Activated CD4-positive, alpha-beta memory T cell treated with anti-CD3 and anti-CD28 coated beads, Interleukin-2, amount 10 ng/mL, durations not matched to agents 7 days and 5 days (primary cell): ENCODE results near the gene ZP1. TPM values are rescaled to one million over a fixed set of nuclear protein-coding genes. Genes with fewer than 3 reads are reported as not detected.

Experiments
- CTCF ChIA-PET: fragments of 350-600 bp; sonication (Branson Sonifier 250); formaldehyde crosslinking; loops from one replicate; lab custom pipeline; 2021; ENCODE audit warnings: antibody characterized with exemption, inconsistent platforms; lab: Charles Lee
- POLR2A ChIA-PET: fragments of 350-600 bp; sonication (Branson Sonifier 250); formaldehyde crosslinking; loops from one replicate; lab custom pipeline; 2021; ENCODE audit warnings: antibody characterized with exemption; lab: Charles Lee
- DNase-seq: peaks from one replicate; pipeline ENCODE4 v3.0.0-alpha.2; 2020
- H3K27ac Mint-ChIP-seq: one replicate; pipeline ENCODE4 v1.8.0; 2021; ENCODE audit warnings: mild to moderate bottlenecking, mixed read lengths
- H3K27me3 Mint-ChIP-seq: one replicate; pipeline ENCODE4 v1.8.0; 2021; ENCODE audit warnings: mixed read lengths
- H3K36me3 Mint-ChIP-seq: one replicate; pipeline ENCODE4 v1.8.0; 2021; ENCODE audit warnings: low read depth, mixed read lengths
- H3K4me1 Mint-ChIP-seq: one replicate; pipeline ENCODE4 v1.8.0; 2021; ENCODE audit warnings: mixed read lengths
- H3K4me3 Mint-ChIP-seq: one replicate; pipeline ENCODE4 v1.8.0; 2021; ENCODE audit warnings: mild to moderate bottlenecking, mixed read lengths
- H3K9me3 Mint-ChIP-seq: one replicate; pipeline ENCODE4 v1.8.0; 2021; ENCODE audit warnings: mixed read lengths
- total RNA-seq, 2 experiments: library from RNA; stranded (reverse); gene quantifications; one replicate each; pipeline ENCODE4 v1.2.3, GENCODE V29; 2021

Gene ZP1
- total RNA-seq, 2 experiments from 2014 or later: 0.18 TPM; not detected in 1

- H3K9me3 Mint-ChIP-seq: no peaks in the 10 kb centered on the region
- H3K27ac Mint-ChIP-seq: no peak overlapping the region
- CTCF ChIA-PET: interaction anchor here (2.2 kb wide), 1 partner anchor 40 kb away, joined by 7 read pairs; no protein-coding TSS in a partner anchor
Measured at GRCh38 chr11:60847896-60848295, 19.4 kb upstream of the ZP1 start.

GRCh38 chr11:60848714-60849151 is 18.6 kb upstream of the ZP1 start:
- CTCF ChIA-PET: interaction anchor here (3.7 kb wide), 1 partner anchor 39 kb away, joined by 15 read pairs; no protein-coding TSS in a partner anchor
- Mint-ChIP-seq H3K9me3 (no peaks in the 10 kb centered on the region), H3K36me3 (peaks cover 27% of the 10 kb centered on the region), H3K27me3 (no peaks in the 10 kb centered on the region), H3K4me1 (peaks cover 20% of the 10 kb centered on the region), H3K27ac (peak overlapping the region; percentile 10), H3K4me3 (no peak overlapping the region)
- DNase-seq: no peak
- POLR2A ChIA-PET: no interaction called here

More at GRCh38 chr11:60847896-60848295, 19.4 kb upstream of the ZP1 start:
- Mint-ChIP-seq H3K4me1 (peaks cover 28% of the 10 kb centered on the region), H3K27me3 (no peaks in the 10 kb centered on the region), H3K36me3 (peaks cover 27% of the 10 kb centered on the region), H3K4me3 (no peak overlapping the region)
- DNase-seq: no peak
- POLR2A ChIA-PET: no interaction called here

GRCh38 chr11:60849641-60850520 is 17.5 kb upstream of the ZP1 start:
- no peaks in the 10 kb centered on the region for H3K9me3 Mint-ChIP-seq
- peaks cover 9% of the 10 kb centered on the region for H3K4me1 Mint-ChIP-seq
- ChIA-PET POLR2A (no interaction called here), CTCF (interaction anchor here (1.2 to 3.7 kb wide), 3 partner anchors 18 to 49 kb away, joined by 3 to 15 read pairs (median 4); no protein-coding TSS in a partner anchor)
- peaks cover 27% of the 10 kb centered on the region for H3K36me3 Mint-ChIP-seq
- no peaks in the 10 kb centered on the region for H3K27me3 Mint-ChIP-seq
- H3K27ac Mint-ChIP-seq: no peak overlapping the region
- H3K4me3 Mint-ChIP-seq: no peak overlapping the region
- no peak for DNase-seq

DNA sequence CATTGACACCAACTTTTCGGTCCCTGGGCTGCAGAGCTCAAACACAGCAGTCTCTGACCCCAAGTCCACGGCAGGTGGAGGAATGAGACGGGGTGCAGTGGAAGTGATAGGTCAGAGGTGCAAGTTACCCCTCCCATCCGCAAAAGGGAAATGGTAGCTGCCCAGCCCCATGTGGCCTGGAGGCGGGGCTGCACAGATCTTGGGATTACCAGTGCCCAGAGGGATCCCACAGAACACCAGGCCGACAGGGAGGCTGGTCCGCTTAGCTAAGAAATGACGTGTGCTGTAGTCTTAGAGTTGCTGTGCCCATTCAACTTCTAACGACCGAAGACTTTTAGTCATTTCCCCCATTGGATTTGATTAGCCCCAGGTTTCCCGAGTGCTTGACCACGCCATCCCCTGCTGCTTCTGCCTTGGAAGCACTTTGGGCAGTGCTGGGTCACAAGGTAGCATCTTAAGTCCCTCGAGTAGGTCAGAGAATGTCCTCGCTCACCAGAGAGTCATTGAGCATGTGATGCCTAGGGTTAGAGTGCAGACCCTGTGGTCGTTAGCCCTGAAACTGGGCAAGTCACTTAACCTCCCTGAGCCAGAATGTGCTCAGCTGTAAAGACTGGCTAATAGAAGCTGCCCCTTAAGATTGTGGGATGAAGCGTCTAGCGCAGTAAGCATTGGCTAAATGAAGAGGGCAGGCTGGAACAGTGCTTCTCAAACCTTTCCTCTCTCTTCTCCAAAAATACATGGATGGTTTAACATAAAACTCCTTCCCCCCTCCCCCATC is 15.8 kb upstream of the ZP1 start:
- POLR2A ChIA-PET: interaction anchor here (1.1 to 1.8 kb wide), 2 partner anchors 9 to 20 kb away, joined by 3 to 6 read pairs; partner anchors contain the start of gene CCDC86
- Mint-ChIP-seq H3K4me3 (no peak overlapping the region), H3K4me1 (peaks cover 11% of the 10 kb centered on the region), H3K27ac (no peak overlapping the region), H3K9me3 (no peaks in the 10 kb centered on the region), H3K27me3 (no peaks in the 10 kb centered on the region), H3K36me3 (peaks cover 27% of the 10 kb centered on the region)
- CTCF ChIA-PET: interaction anchor here (1.6 to 3.7 kb wide), 2 partner anchors 19 to 36 kb away, joined by 4 to 15 read pairs; no protein-coding TSS in a partner anchor
- no peak for DNase-seq

DNA sequence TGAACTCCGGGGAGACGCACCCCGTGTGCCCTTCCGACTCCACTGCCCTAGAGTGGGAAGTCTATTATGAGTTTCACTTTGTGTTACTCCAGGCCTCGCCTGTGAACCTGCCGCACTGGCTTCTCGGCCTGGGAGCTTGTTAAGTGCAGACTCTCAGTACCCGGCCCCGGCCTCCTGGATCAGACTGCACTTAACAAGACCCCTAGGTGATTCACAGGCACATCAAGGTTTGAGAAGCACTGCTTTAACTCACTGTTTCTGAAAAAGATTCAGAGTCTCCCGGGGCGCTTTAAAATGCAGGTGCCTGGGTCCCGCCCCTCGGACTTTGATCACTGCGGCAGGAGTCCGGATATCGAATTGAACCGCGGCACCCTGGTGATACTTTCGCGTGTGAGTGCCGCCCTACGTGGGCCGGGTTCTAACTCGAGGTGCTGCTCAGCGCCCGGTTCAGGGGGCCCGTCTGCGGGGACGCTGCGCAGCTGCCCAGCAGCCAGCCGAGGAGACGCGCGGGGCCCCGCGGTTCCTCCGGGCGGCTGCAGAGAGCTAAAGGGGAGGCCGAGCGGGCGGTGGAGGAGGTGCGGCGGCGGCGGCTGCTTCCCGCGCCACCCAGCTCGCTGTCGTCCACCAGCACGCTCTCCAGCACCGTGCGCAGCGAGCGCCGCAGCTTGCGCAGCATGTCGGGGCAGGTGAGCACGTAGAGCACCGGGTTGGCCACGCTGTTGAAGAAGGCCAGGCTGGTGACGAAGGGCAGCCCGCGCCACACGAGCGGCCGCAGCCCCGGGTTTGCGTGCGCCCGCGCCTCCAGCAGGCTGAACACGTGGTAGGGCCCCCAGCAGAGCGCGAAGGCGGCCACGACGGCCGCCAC is 15.0 kb upstream of the ZP1 start:
- Mint-ChIP-seq H3K4me3 (no peak overlapping the region), H3K4me1 (peaks cover 10% of the 10 kb centered on the region), H3K9me3 (no peaks in the 10 kb centered on the region), H3K27ac (no peak overlapping the region), H3K27me3 (no peaks in the 10 kb centered on the region), H3K36me3 (peaks cover 27% of the 10 kb centered on the region)
- no peak for DNase-seq
- ChIA-PET POLR2A (interaction anchor here (1.1 to 1.8 kb wide), 2 partner anchors 10 to 19 kb away, joined by 3 to 6 read pairs; partner anchors contain the start of gene CCDC86), CTCF (no interaction called here)

DNA sequence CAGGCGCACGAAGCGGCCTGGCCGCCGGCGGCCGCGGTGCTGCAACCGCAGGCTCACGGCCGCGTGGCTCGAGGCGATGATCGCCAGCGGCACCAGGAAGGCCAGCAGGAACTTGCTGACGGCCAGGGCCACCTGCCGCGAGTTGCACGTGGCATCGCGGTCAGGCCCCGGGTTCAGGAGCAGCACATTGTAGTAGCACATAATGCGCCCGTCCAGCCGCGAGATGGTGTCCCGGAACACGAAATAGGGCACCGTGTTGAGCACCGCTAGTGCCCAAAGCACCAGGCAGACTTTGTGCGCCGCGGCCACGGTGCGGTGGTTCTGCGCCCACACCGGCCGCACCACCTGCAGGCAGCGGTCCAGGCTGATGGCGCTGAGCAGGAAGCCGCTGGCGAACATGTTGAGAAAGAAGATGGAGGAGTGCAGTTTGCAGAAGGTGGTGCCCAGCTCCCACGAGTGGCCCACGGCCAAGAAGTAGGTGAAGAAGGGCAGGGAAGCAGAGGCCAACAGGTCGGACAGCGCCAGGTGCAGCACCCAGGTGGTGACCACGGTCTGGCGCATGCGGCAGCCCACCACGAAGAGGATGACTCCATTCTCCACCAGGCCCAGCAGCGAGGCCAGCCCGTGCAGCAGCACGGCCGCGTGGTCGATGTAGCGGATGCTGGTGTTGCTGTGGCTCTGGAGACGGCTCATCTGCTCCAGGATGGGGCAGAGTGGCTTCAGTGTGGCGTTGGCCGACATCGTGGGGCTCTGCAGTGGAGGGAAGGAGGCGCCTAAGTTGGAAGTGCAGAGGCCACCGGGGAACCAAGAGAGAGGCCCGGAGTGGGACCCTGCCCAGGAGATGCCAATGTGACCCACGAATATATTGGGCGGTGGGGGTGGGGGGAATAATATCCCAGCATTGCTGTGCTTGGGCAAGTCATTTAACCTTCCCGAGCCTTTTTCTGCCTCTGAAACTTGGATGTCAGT is 14.1 kb upstream of the ZP1 start:
- no peak overlapping the region for H3K4me3 Mint-ChIP-seq
- no peaks in the 10 kb centered on the region for H3K9me3 Mint-ChIP-seq
- peaks cover 27% of the 10 kb centered on the region for H3K36me3 Mint-ChIP-seq
- POLR2A ChIA-PET: interaction anchor here (0.5 kb wide), 1 partner anchor 286 kb away, joined by 3 read pairs; no protein-coding TSS in a partner anchor
- CTCF ChIA-PET: no interaction called here
- no peak for DNase-seq
- peaks cover 15% of the 10 kb centered on the region for H3K4me1 Mint-ChIP-seq
- H3K27me3 Mint-ChIP-seq: no peaks in the 10 kb centered on the region
- H3K27ac Mint-ChIP-seq: no peak overlapping the region

DNA sequence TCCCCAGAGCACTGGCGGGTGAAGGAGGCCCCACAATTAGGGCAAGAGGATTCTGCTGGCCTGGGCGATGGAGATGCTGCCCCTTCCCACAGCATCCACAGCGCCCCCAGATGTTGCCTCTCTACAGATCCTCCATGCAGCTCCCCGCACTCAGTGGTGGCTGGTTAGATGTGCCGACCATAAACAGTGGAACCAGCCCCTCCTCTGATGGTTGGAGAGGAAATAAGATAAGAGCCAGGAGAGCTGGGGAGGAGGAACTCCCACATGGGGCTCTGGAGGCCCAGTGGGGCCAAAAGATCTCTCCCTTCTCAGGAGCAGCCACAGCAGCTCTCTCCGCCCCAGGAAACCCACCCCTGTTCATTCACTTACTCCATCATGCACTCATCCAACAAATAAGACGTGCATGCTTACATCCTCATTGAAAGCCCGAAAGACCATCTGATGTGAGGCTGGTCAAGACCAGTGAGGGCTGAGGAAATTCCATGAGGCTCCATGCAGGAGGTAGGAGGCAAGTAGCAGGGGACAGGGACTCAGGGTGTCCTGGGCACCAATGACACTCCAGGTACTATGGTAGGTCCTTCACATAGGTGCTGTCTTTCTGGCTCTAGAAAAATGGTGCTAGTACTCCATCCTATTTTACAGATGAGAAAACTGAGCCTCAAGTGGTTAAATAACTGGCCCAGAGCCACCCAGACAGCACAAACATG is 13.0 kb upstream of the ZP1 start:
- Mint-ChIP-seq H3K4me1 (peaks cover 26% of the 10 kb centered on the region), H3K9me3 (no peaks in the 10 kb centered on the region), H3K27ac (no peak overlapping the region), H3K27me3 (no peaks in the 10 kb centered on the region), H3K4me3 (peak overlapping the region; percentile 27), H3K36me3 (peaks cover 22% of the 10 kb centered on the region)
- ChIA-PET CTCF (interaction anchor here (2.4 kb wide), 1 partner anchor 34 kb away, joined by 13 read pairs; no protein-coding TSS in a partner anchor), POLR2A (interaction anchor here (0.5 to 1.3 kb wide), 2 partner anchors 8 to 285 kb away, joined by 3 to 4 read pairs; no protein-coding TSS in a partner anchor)
- DNase-seq: no peak

GRCh38 chr11:60854847-60855725 is 12.3 kb upstream of the ZP1 start:
- Mint-ChIP-seq H3K9me3 (no peaks in the 10 kb centered on the region), H3K4me3 (peak overlapping the region; percentile 42), H3K36me3 (peaks cover 19% of the 10 kb centered on the region), H3K27ac (no peak overlapping the region), H3K4me1 (peaks cover 30% of the 10 kb centered on the region), H3K27me3 (no peaks in the 10 kb centered on the region)
- ChIA-PET CTCF (interaction anchor here (0.6 to 2.6 kb wide), 3 partner anchors 23 to 38 kb away, joined by 3 to 13 read pairs (median 8); no protein-coding TSS in a partner anchor), POLR2A (interaction anchor here (0.7 to 1.4 kb wide), 4 partner anchors 8 to 18 kb away, joined by 4 to 5 read pairs (median 4); no protein-coding TSS in a partner anchor)
- no peak for DNase-seq

GRCh38 chr11:60855726-60856633 is 11.4 kb upstream of the ZP1 start, which contains the start of gene PTGDR2:
PTGDR2 (minus strand) TSS chr11:60855950; CDS start chr11:60853722, 2,228 bp downstream.
- POLR2A ChIA-PET: interaction anchor here (0.7 to 1.4 kb wide), 4 partner anchors 9 to 18 kb away, joined by 4 to 5 read pairs (median 4); no protein-coding TSS in a partner anchor
- no peak within 1 kb of the TSS for H3K27ac Mint-ChIP-seq
- no peaks in the 10 kb centered on the region for H3K9me3 Mint-ChIP-seq
- peak within 1 kb of the TSS; percentile 42 for H3K4me3 Mint-ChIP-seq
- no peaks in the 10 kb centered on the region for H3K27me3 Mint-ChIP-seq
- H3K4me1 Mint-ChIP-seq: peaks cover 32% of the 10 kb centered on the region
- CTCF ChIA-PET: interaction anchor here (0.7 to 2.6 kb wide), 4 partner anchors 24 to 81 kb away, joined by 3 to 13 read pairs (median 6); no protein-coding TSS in a partner anchor
- peaks cover 11% of the 10 kb centered on the region for H3K36me3 Mint-ChIP-seq
- no peak for DNase-seq
